ENCODE results near the gene HPSE. TPM values are rescaled to one million over a fixed set of nuclear protein-coding genes. Genes with fewer than 3 reads are reported as not detected.

Gene HPSE
- total RNA-seq, 2 experiments from 2014 or later = 5.5 to 6.0 TPM

- H3K4me1 Mint-ChIP-seq (ENCODE audit: low read depth) = peaks cover 10% of the 10 kb centered on the region
- H3K4me3 Mint-ChIP-seq = no peak overlapping the region
- H3K9me3 Mint-ChIP-seq = no peaks in the 10 kb centered on the region
- intact Hi-C loops (cut with micrococcal nuclease) = no loop called here
- H3K36me3 Mint-ChIP-seq (ENCODE audit: low read depth) = peaks cover 29% of the 10 kb centered on the region
- H3K27ac Mint-ChIP-seq = no peak overlapping the region
- no peaks in the 10 kb centered on the region for H3K27me3 Mint-ChIP-seq
- ATAC-seq = no peak
- DNase-seq = no peak
- TF ChIP-seq CTCF (IDR thresholded peaks at IDR 0.05) = no peak
- CTCF ChIA-PET = interaction anchor here (1.0 to 1.5 kb wide), 6 partner anchors 16 to 189 kb away, joined by 3 to 4 read pairs (median 3); no protein-coding TSS in a partner anchor
- POLR2A ChIA-PET = interaction anchor here (0.7 to 0.9 kb wide), 2 partner anchors 12 to 26 kb away, joined by 3 read pairs; no protein-coding TSS in a partner anchor
Measured at GRCh38 chr4:83263106-83263505, 71.5 kb downstream of the HPSE start.

GRCh38 chr4:83262682-83263081, 72.0 kb downstream of the HPSE start:
- ChIA-PET CTCF (interaction anchor here (1.0 to 1.7 kb wide), 11 partner anchors 10 to 208 kb away, joined by 3 to 8 read pairs (median 3); no protein-coding TSS in a partner anchor), POLR2A (interaction anchor here (0.7 to 0.9 kb wide), 2 partner anchors 12 to 26 kb away, joined by 3 read pairs; no protein-coding TSS in a partner anchor)
- Mint-ChIP-seq H3K4me3 (no peak overlapping the region), H3K27me3 (no peaks in the 10 kb centered on the region), H3K27ac (no peak overlapping the region), H3K36me3 (ENCODE audit: low read depth) (peaks cover 31% of the 10 kb centered on the region), H3K4me1 (ENCODE audit: low read depth) (peaks cover 6% of the 10 kb centered on the region), H3K9me3 (no peaks in the 10 kb centered on the region)
- intact Hi-C loops (cut with micrococcal nuclease) = no loop called here
- TF ChIP-seq CTCF (IDR thresholded peaks at IDR 0.05) = no peak
- no peak for DNase-seq
- no peak for ATAC-seq

- TF ChIP-seq CTCF (IDR thresholded peaks at IDR 0.05) = no peak
- no peak overlapping the region for H3K27ac Mint-ChIP-seq
- no peaks in the 10 kb centered on the region for H3K9me3 Mint-ChIP-seq
- no peaks in the 10 kb centered on the region for H3K27me3 Mint-ChIP-seq
- peaks cover 30% of the 10 kb centered on the region for H3K36me3 Mint-ChIP-seq (ENCODE audit: low read depth)
- intact Hi-C loops (cut with micrococcal nuclease) = no loop called here
- H3K4me1 Mint-ChIP-seq (ENCODE audit: low read depth) = peaks cover 2% of the 10 kb centered on the region
- no peak for ATAC-seq
- ChIA-PET CTCF (interaction anchor here (1.0 to 2.4 kb wide), 13 partner anchors 8 to 376 kb away, joined by 3 to 18 read pairs (median 6); partner anchors contain the start of gene COQ2), POLR2A (interaction anchor here (1.5 kb wide), 1 partner anchor 148 kb away, joined by 4 read pairs; no protein-coding TSS in a partner anchor)
- H3K4me3 Mint-ChIP-seq = no peak overlapping the region
- DNase-seq = no peak
Measured at GRCh38 chr4:83261307-83261706, 73.3 kb downstream of the HPSE start.

GRCh38 chr4:83259586-83259985, 75.1 kb downstream of the HPSE start:
- peaks cover 26% of the 10 kb centered on the region for H3K36me3 Mint-ChIP-seq (ENCODE audit: low read depth)
- ChIA-PET POLR2A (interaction anchor here (1.2 kb wide), 1 partner anchor 224 kb away, joined by 4 read pairs; the partner anchor contains the start of gene COPS4), CTCF (interaction anchor here (0.9 to 2.4 kb wide), 14 partner anchors 11 to 375 kb away, joined by 3 to 25 read pairs (median 6); partner anchors contain the start of genes COQ2 and PLAC8)
- no peak for DNase-seq
- intact Hi-C loops (cut with micrococcal nuclease) = no loop called here
- H3K27ac Mint-ChIP-seq = no peak overlapping the region
- H3K4me3 Mint-ChIP-seq = no peak overlapping the region
- TF ChIP-seq CTCF (IDR thresholded peaks at IDR 0.05) = no peak
- H3K4me1 Mint-ChIP-seq (ENCODE audit: low read depth) = peaks cover 2% of the 10 kb centered on the region
- no peaks in the 10 kb centered on the region for H3K27me3 Mint-ChIP-seq
- no peaks in the 10 kb centered on the region for H3K9me3 Mint-ChIP-seq
- ATAC-seq = no peak

GRCh38 chr4:83258461-83258860, 76.2 kb downstream of the HPSE start:
- intact Hi-C loops (cut with micrococcal nuclease) = no loop called here
- POLR2A ChIA-PET = no interaction called here
- H3K4me3 Mint-ChIP-seq = no peak overlapping the region
- H3K27ac Mint-ChIP-seq = no peak overlapping the region
- peaks cover 26% of the 10 kb centered on the region for H3K36me3 Mint-ChIP-seq (ENCODE audit: low read depth)
- ATAC-seq = no peak
- H3K4me1 Mint-ChIP-seq (ENCODE audit: low read depth) = peaks cover 2% of the 10 kb centered on the region
- no peaks in the 10 kb centered on the region for H3K27me3 Mint-ChIP-seq
- CTCF ChIA-PET = interaction anchor here (0.6 to 2.0 kb wide), 3 partner anchors 57 to 221 kb away, joined by 3 to 9 read pairs (median 3); no protein-coding TSS in a partner anchor
- H3K9me3 Mint-ChIP-seq = no peaks in the 10 kb centered on the region
- no peak for DNase-seq
- no peak for TF ChIP-seq CTCF (IDR thresholded peaks at IDR 0.05)
